Measurements from ENCODE around the gene LARGE1.
"Not testable (repeated sequence)": the region's sequence is repeated elsewhere in the genome, so short reads cannot be mapped to it uniquely, and the experiment has no call there.

The LARGE1 gene

GRCh38 chr22:33386270-33386669 lies 534.0 kb downstream of the LARGE1 start:
- DNase-seq = no peak

DNA sequence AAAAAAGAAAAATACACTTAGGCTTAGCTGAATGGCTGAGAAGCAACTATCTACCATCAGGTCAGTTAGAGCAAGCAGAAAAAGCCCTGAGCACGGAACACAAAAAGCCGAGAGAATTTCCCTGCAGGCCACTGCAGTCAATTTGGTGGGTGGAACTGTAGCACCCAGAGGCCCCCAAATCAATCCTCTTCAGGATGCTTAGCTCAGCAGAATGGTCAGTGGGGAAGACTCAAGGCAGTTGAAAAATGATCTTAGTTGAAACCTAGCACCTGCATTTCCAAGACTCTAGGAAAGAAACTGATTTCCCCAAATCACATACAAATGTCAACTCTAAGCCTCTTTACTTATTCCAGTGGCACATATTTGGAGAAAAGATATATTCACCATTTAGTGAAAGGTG lies 534.7 kb downstream of the LARGE1 start:
- no peak for DNase-seq

GRCh38 chr22:33382436-33382835 lies 537.8 kb downstream of the LARGE1 start:
- DNase-seq = no peak

DNA sequence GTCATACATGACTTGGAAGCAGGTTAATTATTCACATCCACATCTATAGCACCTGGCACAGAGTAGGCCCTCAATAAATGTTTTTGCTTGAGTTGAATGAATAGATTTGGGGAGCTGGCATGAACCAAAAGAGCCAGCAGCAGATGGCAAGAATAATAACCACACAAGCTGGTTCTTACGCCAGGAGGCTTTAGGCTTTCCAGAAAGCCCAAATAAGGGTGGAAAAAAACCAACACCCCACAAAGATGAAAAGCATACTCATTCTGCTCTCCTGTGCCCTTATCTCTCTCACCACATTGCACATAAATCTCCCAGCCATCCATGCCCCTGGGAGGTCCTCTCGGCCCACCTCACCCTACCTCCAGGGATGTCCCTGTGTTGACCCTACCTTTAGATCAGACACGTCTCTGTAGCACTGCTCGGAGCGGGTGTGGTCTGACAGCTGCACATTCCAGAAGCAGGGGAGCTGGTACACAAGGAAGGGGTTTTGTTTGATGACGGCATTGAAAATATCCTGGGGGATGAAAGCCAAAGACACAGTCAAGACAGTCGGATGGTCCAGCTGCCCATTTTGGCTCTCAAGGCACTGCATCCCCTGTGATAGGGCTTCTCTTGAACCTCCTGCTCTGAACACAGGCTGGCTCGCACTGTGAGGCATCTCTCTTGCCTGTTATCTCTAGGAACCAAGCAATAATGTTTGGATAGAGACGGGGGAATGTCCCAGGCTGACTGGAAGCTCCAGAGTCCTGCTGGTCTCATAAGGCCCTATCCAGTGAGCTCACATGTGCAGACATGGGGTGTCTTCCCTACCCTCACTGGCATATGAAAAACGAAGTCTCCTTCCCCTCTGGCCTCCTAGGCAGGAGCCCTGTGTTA lies 538.5 kb downstream of the LARGE1 start:
- DNase-seq = no peak

GRCh38 chr22:33380789-33381530 lies 539.3 kb downstream of the LARGE1 start:
- DNase-seq = no peak

GRCh38 chr22:33379836-33380235 lies 540.4 kb downstream of the LARGE1 start:
- no peak for DNase-seq

DNA sequence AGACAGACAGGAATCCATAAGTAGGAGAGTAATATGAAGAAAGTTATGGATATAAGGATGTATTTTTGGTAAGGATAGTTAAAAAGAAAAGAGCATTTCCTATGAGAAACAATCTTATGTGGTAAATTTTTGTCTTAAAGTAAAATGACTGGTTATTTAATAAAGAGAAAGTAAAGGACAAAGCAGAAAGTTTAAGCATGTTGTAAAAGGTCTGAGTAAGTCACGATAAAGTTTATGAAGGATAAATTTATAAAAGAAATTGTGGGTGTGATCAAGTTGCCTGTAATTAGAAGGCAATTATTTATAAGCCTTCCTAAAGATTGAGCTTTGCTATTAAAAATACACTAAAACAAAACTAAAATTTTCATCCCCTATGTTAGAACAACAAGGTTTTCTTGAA lies 547.4 kb downstream of the LARGE1 start:
- no peak for DNase-seq

DNA sequence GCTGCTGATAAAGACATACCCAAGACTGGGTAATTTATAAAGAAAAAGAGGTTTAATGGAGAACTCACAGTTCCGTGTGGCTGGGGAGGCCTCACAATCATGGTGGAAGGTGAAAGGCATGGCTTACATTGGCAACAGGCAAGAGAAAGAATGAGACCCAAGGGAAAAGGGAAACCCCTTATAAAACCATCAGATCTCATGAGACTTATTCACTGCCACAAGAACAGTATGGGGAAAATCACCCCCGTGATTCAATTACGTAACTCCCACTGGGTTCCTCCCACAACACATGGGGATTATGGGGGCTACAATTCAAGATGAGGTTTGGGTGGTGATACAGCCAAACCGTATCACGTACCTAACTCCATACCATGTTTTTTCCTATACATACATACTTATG lies 557.0 kb downstream of the LARGE1 start:
- DNase-seq = not testable (repeated sequence)

GRCh38 chr22:33362702-33363101 lies 557.6 kb downstream of the LARGE1 start:
- no peak for DNase-seq

GRCh38 chr22:33361581-33361980 lies 558.7 kb downstream of the LARGE1 start:
- DNase-seq = no peak

DNA sequence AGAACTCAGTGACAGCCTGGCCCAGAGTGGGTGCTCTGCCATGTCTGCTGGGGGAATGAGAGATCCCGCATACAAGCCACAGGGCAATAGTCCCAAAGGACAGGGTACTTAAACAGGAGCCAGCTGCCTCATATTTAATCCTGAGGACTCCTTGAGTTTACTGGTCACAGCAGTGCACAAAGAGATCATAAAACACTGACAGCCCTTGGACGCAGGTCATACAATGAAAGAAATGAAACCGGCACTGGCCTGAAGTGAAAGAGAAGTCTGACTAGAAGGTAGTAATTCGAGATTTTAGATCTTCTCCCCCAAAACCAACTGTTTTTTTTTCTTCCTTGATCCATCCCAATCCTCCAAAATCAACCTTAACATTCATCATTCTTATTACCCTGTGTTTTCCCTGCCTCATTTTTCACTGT lies 562.3 kb downstream of the LARGE1 start:
- DNase-seq = no peak

DNA sequence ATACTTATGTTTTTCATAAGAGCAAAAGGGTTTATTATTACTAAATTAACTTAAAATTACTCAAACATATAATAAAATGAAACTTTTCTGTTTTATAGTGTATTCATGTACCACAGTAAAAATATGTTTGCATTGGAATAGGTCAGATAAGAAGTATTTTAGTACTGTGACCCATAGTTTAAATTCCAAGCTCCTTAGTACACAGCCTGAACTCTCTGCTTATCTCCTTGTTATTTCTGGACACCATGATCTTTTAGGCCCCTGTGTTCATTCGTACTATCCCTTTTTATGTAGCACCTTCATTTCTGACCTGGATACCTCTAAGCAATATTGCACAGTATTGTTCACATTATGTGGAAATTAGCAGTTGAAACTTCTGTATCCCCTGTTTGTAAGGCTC lies 565.3 kb downstream of the LARGE1 start:
- no peak for DNase-seq

DNA sequence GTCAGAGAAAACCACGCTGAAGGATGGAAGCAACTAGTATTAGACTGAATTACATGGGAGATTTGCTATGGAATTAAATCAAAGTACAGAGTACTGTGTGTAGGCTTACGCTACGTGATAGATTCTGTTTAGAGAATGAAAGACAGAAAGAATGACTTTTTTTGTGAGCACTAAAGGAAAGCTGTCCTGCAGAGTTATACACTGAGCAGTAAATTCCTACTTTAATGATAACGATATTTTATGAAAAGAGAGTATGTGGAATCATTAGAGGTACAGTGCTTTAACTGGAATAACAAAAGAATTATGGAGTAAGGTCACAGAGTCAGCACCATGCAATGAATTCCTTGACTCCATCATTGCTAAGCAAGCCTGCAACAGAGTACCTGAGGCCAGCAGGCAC lies 566.8 kb downstream of the LARGE1 start:
- DNase-seq = no peak

DNA sequence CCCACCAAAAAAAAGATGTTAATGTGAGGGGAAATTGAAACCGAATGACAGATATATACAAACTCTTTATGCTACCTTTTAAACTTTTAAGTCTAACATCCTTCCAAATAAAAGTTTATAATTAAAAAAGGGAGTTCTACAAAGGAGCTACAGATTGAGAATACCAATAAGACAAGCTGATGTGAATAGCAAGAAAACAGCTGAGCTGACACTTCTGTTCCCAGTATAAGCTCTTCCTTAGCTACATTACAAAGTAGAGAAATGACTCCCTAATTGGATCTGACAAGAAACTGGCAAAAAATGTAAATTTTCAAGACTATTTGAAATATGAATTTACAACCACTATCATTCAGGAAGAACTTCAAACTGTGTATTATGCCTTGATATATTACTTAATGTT lies 567.5 kb downstream of the LARGE1 start:
- DNase-seq = no peak

GRCh38 chr22:33350961-33351360 lies 569.3 kb downstream of the LARGE1 start:
- no peak for DNase-seq

- DNase-seq = no peak
Measured at GRCh38 chr22:33350491-33350890, 569.8 kb downstream of the LARGE1 start.

GRCh38 chr22:33347002-33347401 lies 573.3 kb downstream of the LARGE1 start:
- no peak for DNase-seq

DNA sequence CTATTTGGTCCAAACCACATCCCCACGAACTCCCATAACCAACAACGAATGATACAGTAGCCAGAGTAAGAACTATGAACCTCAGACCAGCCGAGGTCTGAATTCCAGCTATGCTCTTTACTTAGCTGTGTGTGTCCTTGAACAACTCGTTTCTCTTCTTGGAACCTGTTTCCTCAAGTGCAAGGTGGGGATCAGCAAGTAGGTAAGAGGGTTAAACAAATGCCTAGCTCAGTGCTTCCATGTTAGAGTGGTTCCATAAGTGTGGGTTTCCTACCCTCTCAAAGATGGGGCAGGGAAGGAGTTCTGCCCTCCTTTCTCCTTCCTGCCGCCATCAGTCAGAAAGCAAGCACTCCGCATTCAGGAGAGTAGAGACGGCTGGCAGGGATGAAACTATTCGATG lies 578.7 kb downstream of the LARGE1 start:
- DNase-seq = no peak

- no peak for DNase-seq
Measured at GRCh38 chr22:33337524-33337923, 582.8 kb downstream of the LARGE1 start.

GRCh38 chr22:33335611-33336279 lies 584.5 kb downstream of the LARGE1 start:
- DNase-seq = no peak

- no peak for DNase-seq
Measured at GRCh38 chr22:33332538-33332937, 587.7 kb downstream of the LARGE1 start.

- no peak for DNase-seq
Measured at GRCh38 chr22:33331017-33331416, 589.3 kb downstream of the LARGE1 start.

DNA sequence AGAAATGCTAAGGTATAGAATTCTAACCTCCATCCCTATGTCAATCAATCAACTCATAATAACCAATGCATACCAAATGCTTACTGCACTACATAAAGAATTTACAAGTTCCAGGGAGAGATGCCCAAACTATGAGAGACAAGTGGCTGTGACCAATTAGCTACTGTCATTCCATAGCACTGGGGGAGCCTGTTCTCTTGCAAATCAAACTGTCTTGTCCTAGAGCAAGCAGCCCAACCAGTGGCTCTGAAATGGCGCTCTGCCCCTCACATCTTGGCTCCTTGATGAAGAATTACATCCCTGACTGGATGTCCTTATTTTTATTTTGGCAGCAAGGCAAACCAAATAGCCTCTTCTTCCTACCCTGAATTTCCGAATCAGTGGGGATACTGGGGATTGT lies 589.7 kb downstream of the LARGE1 start:
- no peak for DNase-seq

DNA sequence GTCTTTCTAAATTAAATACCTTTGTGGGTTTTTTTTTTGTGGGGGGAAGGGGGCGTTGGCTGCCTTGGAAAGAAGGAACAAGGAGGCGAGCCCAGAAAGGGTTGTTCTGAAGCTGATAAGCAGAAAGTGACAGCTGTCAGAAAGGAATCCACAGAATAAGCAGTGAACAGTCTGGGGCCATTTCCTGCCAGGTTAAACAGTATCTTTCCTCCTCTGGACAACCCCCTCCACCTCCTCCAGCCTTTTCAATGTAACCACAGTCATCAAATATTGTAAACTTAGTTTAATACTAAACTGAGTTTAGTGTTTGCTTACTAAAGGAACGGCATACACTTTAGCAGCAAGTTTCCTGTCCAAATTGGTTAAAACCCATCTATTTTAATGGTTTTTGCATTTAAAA lies 590.9 kb downstream of the LARGE1 start:
- no peak for DNase-seq

Measured in stimulated activated naive CD4-positive, alpha-beta T cell treated with Interleukin-2 at 50 U/mL for 16 hours (primary cell).